Left ventricle myocardium superior (tissue), 1 donor: ENCODE data around the gene ITPR3. TPM values are rescaled to one million over a fixed set of nuclear protein-coding genes. Genes with fewer than 3 reads are reported as not detected.
"Not testable (repeated sequence)": the region's sequence is repeated elsewhere in the genome, so short reads cannot be mapped to it uniquely, and the experiment has no call there.

Source experiments
- ATAC-seq: fragments of 200-7000 bp; cut with Tn5 transposase; one replicate; pipeline ENCODE4 v1.9.1; 2020; ENCODE audit warnings: mild to moderate bottlenecking, moderate library complexity
- DNase-seq: peaks from one replicate; pipeline ENCODE4 v3.0.0-alpha.2; 2020
- intact Hi-C: fragments of 100-400 bp; cut with micrococcal nuclease; formaldehyde crosslinking; loops from one replicate; pipeline ENCODE4 v1.11.0; 2022
- total RNA-seq: library from RNA; stranded (reverse); fragmentation: NEBNext Ultra II Directional; extraction: Animal tissue kit (Norgen Biotek cat#: 25700); gene quantifications from one replicate; pipeline ENCODE4 v1.2.1, GENCODE V29; 2021
- donor health status: DM: no; HTN: yes; CAD: no; lungs with severe emphysema.

Gene ITPR3
- total RNA-seq, 1 donor from 2014 or later = 6.1 TPM

- peak; percentile 68 for ATAC-seq
- intact Hi-C loops = loop anchor here (5.0 kb wide), 2 partner anchors 42 to 112 kb away; no protein-coding TSS in a partner anchor
- DNase-seq = peak; percentile 64
Observed at GRCh38 chr6:33589731-33590530, 31.2 kb upstream of the ITPR3 start.

GRCh38 chr6:33590531-33591198 lies 30.5 kb upstream of the ITPR3 start:
- peak; percentile 2 for ATAC-seq
- DNase-seq = no peak
- intact Hi-C loops = loop anchor here (5.0 kb wide), 1 partner anchor 42 kb away; no protein-coding TSS in a partner anchor

- intact Hi-C loops = loop anchor here (5.0 kb wide), 1 partner anchor 41 kb away; no protein-coding TSS in a partner anchor
- ATAC-seq (no peak), DNase-seq (no peak)
Observed at GRCh38 chr6:33591424-33592032, 29.6 kb upstream of the ITPR3 start.

- intact Hi-C loops = loop anchor here (5.0 kb wide), 1 partner anchor 40 kb away; no protein-coding TSS in a partner anchor
- DNase-seq (no peak), ATAC-seq (no peak)
Observed at GRCh38 chr6:33592280-33592594, 28.9 kb upstream of the ITPR3 start.

GRCh38 chr6:33592595-33593413 lies 28.3 kb upstream of the ITPR3 start:
- ATAC-seq (no peak), DNase-seq (no peak)
- intact Hi-C loops = loop anchor here (5.0 kb wide), 1 partner anchor 39 kb away; no protein-coding TSS in a partner anchor

GRCh38 chr6:33593414-33593727 lies 27.8 kb upstream of the ITPR3 start:
- no peak for ATAC-seq

GRCh38 chr6:33595001-33595846 lies 25.9 kb upstream of the ITPR3 start:
- DNase-seq = no peak
- ATAC-seq = no peak
- intact Hi-C loops = no loop called here

More at GRCh38 chr6:33593414-33593727, 27.8 kb upstream of the ITPR3 start:
- DNase-seq = no peak
- intact Hi-C loops = loop anchor here (5.0 kb wide), 1 partner anchor 39 kb away; no protein-coding TSS in a partner anchor

GRCh38 chr6:33596894-33597293 lies 24.2 kb upstream of the ITPR3 start:
- intact Hi-C loops, ATAC-seq, DNase-seq: not testable (repeated sequence)

GRCh38 chr6:33597551-33598322 lies 23.4 kb upstream of the ITPR3 start:
- DNase-seq (peak; percentile 86), ATAC-seq (peak; percentile 95)
- intact Hi-C loops = no loop called here

GRCh38 chr6:33599413-33599938 lies 21.6 kb upstream of the ITPR3 start:
- ATAC-seq (peak; percentile 15), DNase-seq (no peak)
- intact Hi-C loops = no loop called here

- intact Hi-C loops = no loop called here
- DNase-seq (no peak), ATAC-seq (no peak)
Observed at GRCh38 chr6:33600761-33601160, 20.4 kb upstream of the ITPR3 start.

GRCh38 chr6:33602180-33602579 lies 18.9 kb upstream of the ITPR3 start:
- intact Hi-C loops = no loop called here
- peak; percentile 54 for DNase-seq
- ATAC-seq = peak; percentile 42

GRCh38 chr6:33604941-33605854 lies 15.9 kb upstream of the ITPR3 start:
- intact Hi-C loops = no loop called here
- ATAC-seq (no peak), DNase-seq (no peak)

GRCh38 chr6:33606642-33607041 lies 14.5 kb upstream of the ITPR3 start:
- no peak for DNase-seq
- no peak for ATAC-seq
- intact Hi-C loops = no loop called here

- ATAC-seq = no peak
- no peak for DNase-seq
- intact Hi-C loops = no loop called here
Observed at GRCh38 chr6:33607126-33607783, 13.9 kb upstream of the ITPR3 start.

- ATAC-seq (no peak), DNase-seq (no peak)
- intact Hi-C loops = no loop called here
Observed at GRCh38 chr6:33607784-33608161, 13.3 kb upstream of the ITPR3 start.
